Fibroblast of pulmonary artery (primary cell): Measurements from ENCODE around the gene TSC1.
A peak's percentile ranks its signal among the peaks of the same experiment; 100 is the strongest.

Source experiments
- DNase-seq: peaks from one replicate; pipeline ENCODE4 v3.0.0-alpha.2; 2010; ENCODE audit warnings: low read depth
- H3K4me3 ChIP-seq: replicated peaks from 2 replicates; pipeline ENCODE4 v1.5.1; 2011; ENCODE audit warnings: low read depth, mild to moderate bottlenecking, control low read depth, low read length, moderate library complexity
- TF ChIP-seq, protein P1 (sequence below): IDR thresholded peaks from 2 replicates; pipeline ENCODE4 v1.5.1; 2011; ENCODE audit warnings: mild to moderate bottlenecking, control low read depth, low read length, inconsistent platforms; ENCODE audit errors: missing control alignments

Gene TSC1

DNA sequence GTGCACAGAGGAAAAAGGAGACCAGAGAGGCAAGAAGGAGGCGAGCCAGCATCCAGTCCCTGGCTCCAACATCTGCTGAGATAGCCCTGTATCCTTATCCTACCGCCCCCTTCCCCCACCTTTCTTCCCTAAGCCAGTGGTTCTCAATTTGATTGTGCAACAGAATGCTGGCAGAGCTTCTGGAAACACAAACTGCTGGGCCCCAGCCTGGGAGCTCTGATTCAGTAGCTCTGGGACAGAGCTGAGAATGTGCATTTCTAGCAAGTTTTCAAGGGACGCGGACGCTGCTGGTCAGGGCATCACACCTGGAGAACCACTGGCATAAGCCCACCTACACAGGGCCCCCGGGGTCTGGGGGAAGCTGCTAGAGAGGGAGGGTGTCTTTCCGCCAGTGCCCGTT is 87.4 kb downstream of the TSC1 start:
- TF ChIP-seq, protein P1, sequence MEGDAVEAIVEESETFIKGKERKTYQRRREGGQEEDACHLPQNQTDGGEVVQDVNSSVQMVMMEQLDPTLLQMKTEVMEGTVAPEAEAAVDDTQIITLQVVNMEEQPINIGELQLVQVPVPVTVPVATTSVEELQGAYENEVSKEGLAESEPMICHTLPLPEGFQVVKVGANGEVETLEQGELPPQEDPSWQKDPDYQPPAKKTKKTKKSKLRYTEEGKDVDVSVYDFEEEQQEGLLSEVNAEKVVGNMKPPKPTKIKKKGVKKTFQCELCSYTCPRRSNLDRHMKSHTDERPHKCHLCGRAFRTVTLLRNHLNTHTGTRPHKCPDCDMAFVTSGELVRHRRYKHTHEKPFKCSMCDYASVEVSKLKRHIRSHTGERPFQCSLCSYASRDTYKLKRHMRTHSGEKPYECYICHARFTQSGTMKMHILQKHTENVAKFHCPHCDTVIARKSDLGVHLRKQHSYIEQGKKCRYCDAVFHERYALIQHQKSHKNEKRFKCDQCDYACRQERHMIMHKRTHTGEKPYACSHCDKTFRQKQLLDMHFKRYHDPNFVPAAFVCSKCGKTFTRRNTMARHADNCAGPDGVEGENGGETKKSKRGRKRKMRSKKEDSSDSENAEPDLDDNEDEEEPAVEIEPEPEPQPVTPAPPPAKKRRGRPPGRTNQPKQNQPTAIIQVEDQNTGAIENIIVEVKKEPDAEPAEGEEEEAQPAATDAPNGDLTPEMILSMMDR = no peak
- H3K4me3 ChIP-seq = no peak overlapping the region
- DNase-seq = peak; percentile 87

DNA sequence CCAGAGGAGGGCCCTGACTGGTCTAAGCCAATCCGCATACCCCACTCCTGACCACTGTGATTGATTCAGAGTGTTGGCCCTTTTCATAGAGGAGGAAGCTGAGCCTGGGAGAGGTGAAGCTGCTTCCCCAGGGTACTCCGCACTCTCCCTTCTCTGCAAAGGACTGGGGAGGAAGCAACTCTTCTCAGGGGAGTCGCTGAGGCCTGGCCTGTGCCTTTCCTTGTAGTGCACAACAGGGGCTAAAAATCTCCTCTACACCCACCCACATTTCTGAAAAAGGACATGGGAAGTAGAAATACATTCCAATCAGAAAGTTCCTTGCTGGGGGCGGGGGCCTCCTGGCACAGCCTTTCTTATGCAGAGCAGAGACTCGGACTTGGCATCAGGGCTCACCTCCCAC is 88.5 kb downstream of the TSC1 start:
- TF ChIP-seq, protein P1 = no peak

DNA sequence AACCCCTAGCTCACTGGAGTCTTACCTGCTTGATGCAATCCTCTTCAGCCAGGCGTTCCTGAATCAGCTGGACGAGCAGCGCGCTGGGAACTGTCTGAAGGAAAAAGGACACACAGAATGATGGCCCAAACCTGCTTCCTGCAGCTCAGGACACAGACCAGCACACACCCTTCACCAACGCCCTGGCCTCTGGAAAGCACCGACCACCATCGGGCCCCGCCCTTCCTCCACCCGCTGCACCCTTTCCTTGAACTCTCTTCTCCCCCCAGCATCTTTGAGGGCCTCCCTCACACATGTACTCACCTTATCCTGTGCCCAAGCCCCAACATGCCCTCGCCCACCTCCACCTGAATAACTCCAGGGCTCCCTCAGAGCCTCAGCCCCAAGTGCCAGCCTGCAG is 89.6 kb downstream of the TSC1 start:
- H3K4me3 ChIP-seq = no peak overlapping the region
- no peak for DNase-seq
- TF ChIP-seq, protein P1 = no peak

More for the DNA sequence above, 88.5 kb downstream of the TSC1 start:
- H3K4me3 ChIP-seq = no peak overlapping the region
- DNase-seq = no peak

DNA sequence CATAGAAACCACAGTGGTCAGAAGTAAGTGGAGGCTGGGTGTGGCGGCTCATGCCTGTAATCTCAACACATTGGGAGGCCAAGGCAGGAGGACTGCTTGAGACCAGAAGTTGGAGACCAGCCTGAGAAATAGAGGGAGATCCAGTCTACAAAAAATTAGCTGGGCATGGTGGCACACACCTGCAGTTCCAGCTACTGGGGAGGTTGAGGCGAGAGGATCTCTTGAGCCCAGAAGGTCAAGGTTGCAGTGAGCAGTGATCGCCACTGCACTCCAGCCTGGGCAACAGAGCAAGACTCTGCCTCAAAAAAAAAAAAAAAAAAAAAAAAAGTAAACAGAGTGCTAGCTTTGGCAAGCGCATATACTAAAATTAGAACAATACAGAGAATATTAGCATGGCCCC is 90.9 kb downstream of the TSC1 start:
- no peak for DNase-seq
- TF ChIP-seq, protein P1 = no peak
- no peak overlapping the region for H3K4me3 ChIP-seq

DNA sequence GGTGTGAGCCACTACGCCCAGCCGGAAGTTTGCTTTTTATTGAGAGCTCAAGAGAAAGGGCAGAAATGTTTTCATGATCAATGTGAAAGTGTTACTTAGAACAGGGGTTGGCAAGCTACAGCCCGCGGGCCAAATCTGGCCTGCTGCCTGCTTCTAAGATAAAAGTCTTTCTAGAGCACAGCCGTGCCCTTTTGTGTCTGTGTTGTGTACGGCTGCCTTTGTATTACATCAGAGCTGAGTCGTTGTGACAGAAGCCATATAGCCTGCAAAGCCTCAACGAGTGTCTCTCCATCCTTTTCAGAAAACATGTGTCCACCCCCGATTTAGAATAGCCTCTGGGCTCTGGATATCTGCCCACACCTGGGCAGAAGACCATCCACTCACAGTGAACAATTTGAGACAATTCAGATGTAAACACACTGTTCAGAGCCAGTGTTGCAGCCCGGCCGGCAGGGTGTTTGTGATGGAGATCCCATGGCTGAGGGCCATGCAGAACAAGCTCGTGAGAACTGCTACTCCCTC is 95.2 kb downstream of the TSC1 start:
- TF ChIP-seq, protein P1 = no peak
- peak; percentile 33 for DNase-seq
- no peak overlapping the region for H3K4me3 ChIP-seq

DNA sequence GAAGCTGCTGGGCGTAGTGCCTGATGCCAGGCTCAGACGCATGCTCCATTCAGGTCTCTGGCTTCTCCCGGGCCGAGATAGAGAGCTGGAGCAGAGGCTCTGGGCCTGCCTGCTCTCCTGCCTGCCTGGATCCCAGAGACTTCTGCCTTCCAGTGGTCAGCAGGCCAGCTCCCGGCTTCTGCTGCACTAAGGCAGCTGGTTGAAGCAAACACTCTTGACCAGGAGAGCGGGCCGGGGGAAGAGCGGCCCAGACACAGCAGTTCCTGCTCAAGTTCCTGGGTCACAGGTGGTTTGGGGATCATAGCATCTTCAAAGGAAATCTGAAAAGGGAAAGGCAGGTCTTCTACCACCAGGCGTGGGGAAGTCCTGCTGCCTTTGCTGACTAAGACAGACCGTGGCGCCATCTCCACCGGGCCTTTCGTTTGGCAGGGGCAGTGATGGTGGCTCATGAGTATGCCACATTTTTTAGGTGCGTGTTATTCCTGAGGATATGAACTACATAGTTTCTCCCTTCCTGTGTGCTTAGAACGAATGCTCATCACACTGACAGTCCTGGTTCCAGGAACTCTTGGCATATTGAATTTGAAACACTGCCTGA is 97.4 kb downstream of the TSC1 start:
- DNase-seq = no peak
- H3K4me3 ChIP-seq = no peak overlapping the region
- TF ChIP-seq, protein P1 = no peak

DNA sequence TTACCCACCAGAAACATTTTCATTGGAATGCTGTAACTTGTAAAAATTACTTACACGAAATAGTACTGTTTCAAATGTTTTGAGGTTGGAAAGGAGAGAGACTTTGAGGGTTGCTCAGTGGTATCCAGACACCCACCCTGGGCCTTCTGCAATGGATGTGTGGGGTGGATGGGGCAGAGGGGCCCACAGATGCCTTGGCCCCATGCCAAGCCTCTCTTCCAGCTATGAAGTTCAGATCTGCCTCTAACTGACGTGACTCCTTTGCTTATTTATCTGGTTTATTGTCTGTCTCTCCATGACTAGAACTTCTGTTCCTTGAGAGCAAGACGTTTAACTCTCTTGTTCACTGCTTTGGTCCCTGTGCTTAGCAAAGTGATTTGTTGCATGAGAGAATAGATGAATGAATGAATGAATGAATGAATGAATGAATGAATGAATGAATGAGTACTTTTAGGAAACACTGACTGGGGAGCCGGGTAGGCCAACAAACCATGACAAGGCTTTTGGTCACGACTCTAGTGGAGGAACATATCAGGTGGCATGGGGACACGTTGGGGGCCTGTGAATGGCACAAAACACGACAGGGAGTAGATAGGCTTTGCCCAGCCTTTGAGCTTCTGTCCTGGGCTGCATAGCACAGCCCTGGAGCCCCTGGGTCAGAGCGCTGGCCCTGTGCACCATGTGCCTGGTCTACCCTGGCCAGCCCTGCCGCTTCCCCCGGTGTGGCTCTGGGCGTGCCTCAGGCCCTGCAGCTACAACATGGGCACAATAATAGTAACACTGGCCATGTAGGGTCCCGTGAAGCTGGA is 98.1 kb downstream of the TSC1 start:
- TF ChIP-seq, protein P1 = no peak
- no peak overlapping the region for H3K4me3 ChIP-seq
- DNase-seq = no peak
